NB4 (cell line): ENCODE data around the gene HACD1.

Source experiments
- DNase-seq: peaks from one replicate; pipeline ENCODE4 v3.0.0; 2010; ENCODE audit warnings: low read depth
- H3K4me3 ChIP-seq: one replicate; pipeline ENCODE4 v1.5.1; 2011; ENCODE audit warnings: mild to moderate bottlenecking, low read depth, low read length, moderate library complexity
- CTCF ChIP-seq: IDR thresholded peaks from one replicate; pipeline ENCODE4 v1.5.1; 2012; ENCODE audit warnings: low read depth, low read length
- MAX ChIP-seq: IDR thresholded peaks from 2 replicates; pipeline ENCODE4 v1.6.1; 2011; ENCODE audit warnings: low read depth, low read length
- MYC ChIP-seq: IDR thresholded peaks from 2 replicates; pipeline ENCODE4 v1.6.1; 2011; ENCODE audit warnings: low read depth, low read length
- POLR2A ChIP-seq: IDR thresholded peaks from 2 replicates; pipeline ENCODE4 v1.6.1; 2011; ENCODE audit warnings: mild to moderate bottlenecking; ENCODE audit not compliant: insufficient read length; ENCODE audit errors: extremely low read depth

HACD1 gene

GRCh38 chr10:17557459-17557858 is 59.7 kb downstream of the HACD1 start:
- H3K4me3 ChIP-seq, result no peak overlapping the region
- DNase-seq, result no peak
- TF ChIP-seq MYC (no peak), CTCF (no peak), POLR2A (no peak), MAX (no peak)

- TF ChIP-seq MAX (no peak), POLR2A (no peak), MYC (no peak), CTCF (no peak)
- DNase-seq, result no peak
- H3K4me3 ChIP-seq, result no peak overlapping the region
Measured at GRCh38 chr10:17548770-17549169, 68.4 kb downstream of the HACD1 start.

GRCh38 chr10:17548162-17548561 is 69.0 kb downstream of the HACD1 start:
- no peak for DNase-seq
- H3K4me3 ChIP-seq, result no peak overlapping the region
- TF ChIP-seq MAX, result no peak
- TF ChIP-seq MYC, result no peak
- TF ChIP-seq CTCF, result no peak
- TF ChIP-seq POLR2A, result no peak

GRCh38 chr10:17547060-17547459 is 70.1 kb downstream of the HACD1 start:
- DNase-seq, result no peak
- TF ChIP-seq POLR2A, result no peak
- TF ChIP-seq MAX, result no peak
- TF ChIP-seq MYC, result no peak
- TF ChIP-seq CTCF, result no peak
- H3K4me3 ChIP-seq, result no peak overlapping the region

GRCh38 chr10:17544465-17544864 is 72.7 kb downstream of the HACD1 start:
- H3K4me3 ChIP-seq, result no peak overlapping the region
- no peak for TF ChIP-seq MYC
- TF ChIP-seq POLR2A, result no peak
- no peak for TF ChIP-seq MAX
- no peak for TF ChIP-seq CTCF
- no peak for DNase-seq
